Measurements from ENCODE around the gene ALPI.
"Not testable (repeated sequence)": the region's sequence is repeated elsewhere in the genome, so short reads cannot be mapped to it uniquely, and the experiment has no call there.

The ALPI gene

GRCh38 chr2:232447638-232448303 is 8.2 kb upstream of the ALPI start:
- no peak overlapping the region for H3K4me3 ChIP-seq (replicated peaks; ENCODE audit: low read depth, low read length)
- no peak for TF ChIP-seq CTCF (IDR thresholded peaks at IDR 0.05; ENCODE audit: low read length, missing control alignments)
- no peak for DNase-seq (ENCODE audit: low read depth)

GRCh38 chr2:232448304-232448690 is 7.7 kb upstream of the ALPI start:
- TF ChIP-seq CTCF (IDR thresholded peaks at IDR 0.05; ENCODE audit: low read length, missing control alignments), result no peak
- no peak overlapping the region for H3K4me3 ChIP-seq (replicated peaks; ENCODE audit: low read depth, low read length)
- no peak for DNase-seq (ENCODE audit: low read depth)

GRCh38 chr2:232449964-232450363 is 6.0 kb upstream of the ALPI start:
- TF ChIP-seq CTCF (IDR thresholded peaks at IDR 0.05; ENCODE audit: low read length, missing control alignments), result no peak
- no peak overlapping the region for H3K4me3 ChIP-seq (replicated peaks; ENCODE audit: low read depth, low read length)
- DNase-seq (ENCODE audit: low read depth), result no peak

GRCh38 chr2:232451645-232452044 is 4.3 kb upstream of the ALPI start:
- H3K4me3 ChIP-seq (replicated peaks; ENCODE audit: low read depth, low read length); DNase-seq (ENCODE audit: low read depth): not testable (repeated sequence)

- no peak for DNase-seq (ENCODE audit: low read depth)
- TF ChIP-seq CTCF (IDR thresholded peaks at IDR 0.05; ENCODE audit: low read length, missing control alignments), result no peak
- no peak overlapping the region for H3K4me3 ChIP-seq (replicated peaks; ENCODE audit: low read depth, low read length)
Observed at GRCh38 chr2:232454630-232455029, 1.3 kb upstream of the ALPI start.

- TF ChIP-seq CTCF (IDR thresholded peaks at IDR 0.05; ENCODE audit: low read length, missing control alignments), result no peak
- no peak for DNase-seq (ENCODE audit: low read depth)
- H3K4me3 ChIP-seq (replicated peaks; ENCODE audit: low read depth, low read length), result no peak overlapping the region
Observed at GRCh38 chr2:232456296-232457120, 555 bp downstream of the ALPI start.

- no peak overlapping the region for H3K4me3 ChIP-seq (replicated peaks; ENCODE audit: low read depth, low read length)
- DNase-seq (ENCODE audit: low read depth), result no peak
- TF ChIP-seq CTCF (IDR thresholded peaks at IDR 0.05; ENCODE audit: low read length, missing control alignments), result no peak
Observed at GRCh38 chr2:232457121-232458011, 1.4 kb downstream of the ALPI start.

All from fibroblast of pulmonary artery (primary cell).